ENCODE data around the gene PXDN.
"Not testable (repeated sequence)": the region's sequence is repeated elsewhere in the genome, so short reads cannot be mapped to it uniquely, and the experiment has no call there.

The PXDN gene

DNA sequence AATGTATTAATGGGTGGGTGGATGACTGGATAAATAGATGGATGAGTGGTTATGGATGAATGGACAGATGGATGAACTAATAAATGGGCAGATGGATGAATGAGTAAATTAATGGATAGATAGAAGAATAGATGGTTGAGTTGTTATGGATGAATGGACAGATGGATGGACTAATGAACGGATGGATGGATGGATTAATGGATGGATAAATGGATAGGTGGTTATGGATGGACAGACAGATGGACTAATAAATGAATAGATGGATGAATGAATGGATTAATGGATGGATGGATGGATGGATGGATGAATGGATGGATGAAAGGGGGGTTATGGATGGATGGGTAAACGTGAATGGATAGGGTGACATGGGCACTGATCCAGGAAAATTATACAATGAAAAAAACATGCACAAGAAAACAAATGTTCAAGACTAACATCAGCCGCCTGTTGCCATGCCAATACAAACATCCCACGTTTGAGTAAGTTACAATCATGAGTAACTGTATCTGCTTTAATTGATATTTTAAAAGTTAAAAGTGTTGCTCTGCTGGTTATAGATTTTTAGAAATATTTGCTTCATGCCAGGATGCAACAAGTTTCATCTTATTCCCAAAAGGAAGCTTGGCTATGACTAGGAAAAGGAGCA, 20.8 kb downstream of the PXDN start:
- no peak overlapping the region for H3K4me3 ChIP-seq (ENCODE audit: low read depth, low read length)
- no peak for DNase-seq (ENCODE audit: low read depth)
- TF ChIP-seq CTCF (IDR thresholded peaks at IDR 0.05; ENCODE audit: control insufficient read depth, extremely low read depth, insufficient read depth), result no peak

GRCh38 chr2:1722692-1723091, 21.6 kb downstream of the PXDN start:
- TF ChIP-seq CTCF (IDR thresholded peaks at IDR 0.05; ENCODE audit: control insufficient read depth, extremely low read depth, insufficient read depth), result no peak
- H3K4me3 ChIP-seq (ENCODE audit: low read depth, low read length), result no peak overlapping the region

DNA sequence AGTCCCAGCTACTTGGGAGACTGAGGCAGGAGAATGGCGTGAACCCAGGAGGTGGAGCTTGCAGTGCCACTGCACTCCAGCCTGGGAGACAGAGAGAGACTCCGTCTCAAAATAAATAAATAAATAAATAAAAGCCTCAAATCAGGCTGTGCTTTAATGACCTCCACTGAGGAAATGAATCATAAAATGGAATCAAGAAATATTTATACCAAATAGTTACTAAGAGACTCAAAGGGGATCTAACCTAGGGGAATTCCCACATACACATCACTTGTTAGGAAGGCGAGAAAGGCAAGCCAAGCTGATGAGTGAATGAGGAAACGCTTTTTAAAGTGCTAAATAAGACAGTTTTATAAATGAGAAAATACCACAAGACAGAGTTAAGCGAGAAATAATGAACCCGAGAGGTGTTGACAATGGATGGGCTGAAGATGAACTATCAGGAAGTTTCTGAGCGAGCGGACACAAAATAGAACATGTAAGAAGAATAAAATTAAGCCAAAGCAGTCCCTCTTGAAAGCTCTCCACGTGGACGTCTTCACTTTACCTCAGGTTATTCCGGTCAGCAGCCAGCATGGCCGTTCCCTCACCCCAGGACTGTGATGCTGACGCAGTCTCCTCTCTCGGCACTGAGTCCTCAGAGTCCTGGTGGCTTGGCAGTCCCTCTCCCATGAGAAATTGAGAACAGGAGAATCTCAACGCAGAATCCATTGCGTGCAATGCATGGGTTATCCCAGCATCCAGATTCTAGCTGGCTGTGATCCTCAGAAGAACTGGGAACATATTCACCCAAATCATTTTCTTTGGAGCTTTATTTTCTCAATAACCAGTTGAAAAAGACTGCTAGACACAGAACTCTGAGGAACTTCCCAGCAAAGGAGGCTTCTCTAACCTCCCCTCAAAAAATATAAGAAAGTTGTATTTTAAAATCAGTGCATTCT, 22.3 kb downstream of the PXDN start:
- DNase-seq (ENCODE audit: low read depth), result no peak
- no peak overlapping the region for H3K4me3 ChIP-seq (ENCODE audit: low read depth, low read length)

More at GRCh38 chr2:1722692-1723091, 21.6 kb downstream of the PXDN start:
- no peak for DNase-seq (ENCODE audit: low read depth)

GRCh38 chr2:1718339-1719220, 25.7 kb downstream of the PXDN start:
- H3K4me3 ChIP-seq (ENCODE audit: low read depth, low read length), result no peak overlapping the region
- no peak for DNase-seq (ENCODE audit: low read depth)
- TF ChIP-seq CTCF (IDR thresholded peaks at IDR 0.05; ENCODE audit: control insufficient read depth, extremely low read depth, insufficient read depth), result no peak

More for the DNA sequence above, 22.3 kb downstream of the PXDN start:
- TF ChIP-seq CTCF (IDR thresholded peaks at IDR 0.05; ENCODE audit: control insufficient read depth, extremely low read depth, insufficient read depth), result no peak

DNA sequence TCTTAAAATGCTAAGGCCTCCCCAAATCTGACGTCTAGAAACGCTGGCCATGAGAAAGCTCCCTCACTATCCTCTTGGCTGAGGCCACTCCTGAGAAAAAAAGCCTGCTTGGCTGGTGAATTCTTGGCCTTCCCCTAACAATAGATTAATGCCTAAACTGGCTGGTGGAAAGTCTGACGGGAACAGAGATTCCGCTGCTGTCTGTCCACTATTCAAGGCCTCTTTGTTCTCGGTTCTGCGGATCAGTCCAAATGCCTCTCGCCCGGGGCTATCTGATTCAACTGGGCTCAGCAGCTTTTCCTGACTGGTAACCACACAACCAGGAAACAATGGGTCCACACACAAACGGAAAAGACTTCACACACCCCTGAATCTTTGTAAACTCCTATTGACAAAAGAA, 27.2 kb downstream of the PXDN start:
- no peak for TF ChIP-seq CTCF (IDR thresholded peaks at IDR 0.05; ENCODE audit: control insufficient read depth, extremely low read depth, insufficient read depth)
- DNase-seq (ENCODE audit: low read depth), result no peak

DNA sequence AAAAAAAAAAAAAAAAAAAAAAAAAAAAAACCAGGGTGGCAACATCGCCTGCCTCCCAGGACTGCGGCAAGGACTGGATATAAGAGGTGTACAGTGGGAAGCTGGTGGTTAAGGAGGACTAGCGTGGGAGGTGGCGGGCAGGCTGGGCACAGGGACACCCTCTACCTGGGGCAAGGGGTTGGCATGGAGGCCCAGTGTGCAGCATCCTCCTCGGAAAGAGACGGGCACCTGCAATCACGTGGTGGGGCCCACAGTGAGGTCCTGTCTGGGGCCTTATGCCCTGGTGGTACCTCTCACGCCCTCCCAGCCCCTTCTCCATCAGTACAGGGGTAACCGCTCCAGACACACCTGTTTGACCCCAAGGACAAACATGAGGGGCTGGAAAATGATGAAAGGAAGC, 27.9 kb downstream of the PXDN start:
- no peak for TF ChIP-seq CTCF (IDR thresholded peaks at IDR 0.05; ENCODE audit: control insufficient read depth, extremely low read depth, insufficient read depth)
- H3K4me3 ChIP-seq (ENCODE audit: low read depth, low read length), result no peak overlapping the region

More for the DNA sequence above, 27.2 kb downstream of the PXDN start:
- H3K4me3 ChIP-seq (ENCODE audit: low read depth, low read length), result no peak overlapping the region

DNA sequence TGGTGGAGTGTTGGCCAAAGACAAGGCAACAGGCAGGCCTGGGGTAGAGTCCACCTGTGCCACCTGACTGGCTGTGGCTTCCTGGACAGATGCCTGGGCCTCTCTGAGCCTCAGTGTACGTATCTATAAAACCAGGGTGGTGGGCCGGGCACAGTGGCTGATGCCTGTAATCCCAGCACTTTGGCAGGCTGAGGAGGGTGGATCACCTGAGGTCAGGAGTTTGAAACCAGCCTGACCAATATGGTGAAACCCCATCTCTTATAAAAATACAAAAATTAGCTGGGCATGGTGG, 28.4 kb downstream of the PXDN start:
- not testable (repeated sequence) for H3K4me3 ChIP-seq (ENCODE audit: low read depth, low read length); DNase-seq (ENCODE audit: low read depth)

More for the DNA sequence above, 27.9 kb downstream of the PXDN start:
- no peak for DNase-seq (ENCODE audit: low read depth)
